M059J (cell line): ENCODE measurements around the gene CSGALNACT2. TPM values are rescaled to one million over a fixed set of nuclear protein-coding genes. Genes with fewer than 3 reads are reported as not detected.
A peak's percentile ranks its signal among the peaks of the same experiment; 100 is the strongest.
"Not testable (repeated sequence)": the region's sequence is repeated elsewhere in the genome, so short reads cannot be mapped to it uniquely, and the experiment has no call there.

Experiments used
- DNase-seq: peaks from one replicate; pipeline ENCODE4 v3.0.0-alpha.2; 2012; ENCODE audit warnings: low read depth
- total RNA-seq: library from RNA; depleted of rRNA; stranded (reverse); fragments of >200 nt; shearing (Covaris generic); gene quantifications from 2 replicates; pipeline ENCODE4 v1.2.3, GENCODE V29; 2014

Gene CSGALNACT2
- total RNA-seq, 1 experiment from 2014 or later: 4.5 TPM

DNA sequence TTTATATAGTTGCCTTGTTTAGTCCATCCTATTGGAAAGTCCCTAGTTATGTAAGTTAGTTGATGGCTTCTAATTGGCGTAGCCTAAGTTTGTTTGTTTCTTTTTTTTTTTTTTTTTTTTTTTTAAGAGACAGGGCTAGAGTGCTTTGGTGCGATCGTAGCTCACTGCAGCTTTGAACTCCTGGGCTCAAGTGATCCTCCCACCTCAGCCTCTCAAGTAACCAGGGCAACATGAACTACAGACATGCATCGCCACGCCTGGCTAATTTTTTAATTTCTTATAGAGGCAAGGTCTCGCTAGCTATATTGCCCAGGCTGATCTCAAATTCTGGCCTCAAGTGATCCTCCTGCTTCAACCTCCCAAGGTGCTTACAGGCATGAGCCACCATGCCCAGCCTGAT, 7.1 kb downstream of the CSGALNACT2 start:
- DNase-seq: no peak

- DNase-seq: not testable (repeated sequence)
Measured at GRCh38 chr10:43145936-43146335, 7.7 kb downstream of the CSGALNACT2 start.

- no peak for DNase-seq
Measured at GRCh38 chr10:43151371-43151770, 13.1 kb downstream of the CSGALNACT2 start.

GRCh38 chr10:43153901-43154300, 15.7 kb downstream of the CSGALNACT2 start:
- no peak for DNase-seq

DNA sequence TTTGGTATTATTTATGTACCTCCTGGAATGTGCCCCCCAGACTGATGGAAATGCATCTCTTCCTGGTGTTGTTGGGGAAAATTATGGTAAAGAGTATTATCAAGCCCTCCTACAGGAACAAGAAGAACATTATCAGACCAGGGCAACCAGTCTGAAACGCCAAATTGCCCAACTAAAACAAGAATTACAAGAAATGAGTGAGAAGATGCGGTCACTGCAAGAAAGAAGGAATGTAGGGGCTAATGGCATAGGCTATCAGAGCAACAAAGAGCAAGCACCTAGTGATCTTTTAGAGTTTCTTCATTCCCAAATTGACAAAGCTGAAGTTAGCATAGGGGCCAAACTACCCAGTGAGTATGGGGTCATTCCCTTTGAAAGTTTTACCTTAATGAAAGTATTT, 17.0 kb downstream of the CSGALNACT2 start:
- DNase-seq: no peak

- DNase-seq: no peak
Measured at GRCh38 chr10:43155741-43156140, 17.5 kb downstream of the CSGALNACT2 start.

DNA sequence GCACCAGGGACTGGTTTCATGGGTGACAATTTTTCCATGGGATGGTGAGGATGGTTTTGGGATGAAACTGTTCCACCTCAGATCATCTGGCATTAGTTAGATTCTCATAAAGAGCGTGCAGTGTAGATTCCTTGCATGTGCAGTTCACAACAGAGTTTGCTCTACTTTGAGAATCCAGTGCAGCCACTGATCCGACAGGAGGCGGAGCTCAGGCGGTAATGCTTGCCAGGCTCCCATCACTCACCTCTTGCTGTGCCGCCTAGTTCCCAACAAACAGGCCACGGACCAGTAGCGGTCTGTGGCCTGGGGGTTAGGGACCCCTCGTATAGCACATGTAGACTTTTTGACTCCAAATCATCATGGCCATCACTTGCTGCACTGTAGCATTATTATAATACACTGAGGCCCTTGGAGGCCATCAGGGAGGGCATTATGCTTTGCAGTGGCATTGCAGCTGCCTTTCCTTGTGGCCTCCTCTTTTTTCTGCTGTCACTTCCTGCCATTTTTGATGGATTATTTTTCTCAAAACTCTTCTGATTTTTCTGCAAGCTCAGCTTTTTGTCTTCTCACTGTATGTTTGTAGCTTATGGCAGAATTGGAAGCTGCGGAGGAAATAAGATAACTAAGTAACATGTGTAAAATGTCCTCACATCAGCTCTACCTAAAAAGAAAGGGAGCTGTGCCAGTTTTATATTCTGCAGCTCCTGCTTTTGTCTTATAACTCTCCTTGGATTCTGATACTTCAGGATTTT, 18.5 kb downstream of the CSGALNACT2 start:
- DNase-seq: no peak

- no peak for DNase-seq
Measured at GRCh38 chr10:43158636-43159035, 20.4 kb downstream of the CSGALNACT2 start.

DNA sequence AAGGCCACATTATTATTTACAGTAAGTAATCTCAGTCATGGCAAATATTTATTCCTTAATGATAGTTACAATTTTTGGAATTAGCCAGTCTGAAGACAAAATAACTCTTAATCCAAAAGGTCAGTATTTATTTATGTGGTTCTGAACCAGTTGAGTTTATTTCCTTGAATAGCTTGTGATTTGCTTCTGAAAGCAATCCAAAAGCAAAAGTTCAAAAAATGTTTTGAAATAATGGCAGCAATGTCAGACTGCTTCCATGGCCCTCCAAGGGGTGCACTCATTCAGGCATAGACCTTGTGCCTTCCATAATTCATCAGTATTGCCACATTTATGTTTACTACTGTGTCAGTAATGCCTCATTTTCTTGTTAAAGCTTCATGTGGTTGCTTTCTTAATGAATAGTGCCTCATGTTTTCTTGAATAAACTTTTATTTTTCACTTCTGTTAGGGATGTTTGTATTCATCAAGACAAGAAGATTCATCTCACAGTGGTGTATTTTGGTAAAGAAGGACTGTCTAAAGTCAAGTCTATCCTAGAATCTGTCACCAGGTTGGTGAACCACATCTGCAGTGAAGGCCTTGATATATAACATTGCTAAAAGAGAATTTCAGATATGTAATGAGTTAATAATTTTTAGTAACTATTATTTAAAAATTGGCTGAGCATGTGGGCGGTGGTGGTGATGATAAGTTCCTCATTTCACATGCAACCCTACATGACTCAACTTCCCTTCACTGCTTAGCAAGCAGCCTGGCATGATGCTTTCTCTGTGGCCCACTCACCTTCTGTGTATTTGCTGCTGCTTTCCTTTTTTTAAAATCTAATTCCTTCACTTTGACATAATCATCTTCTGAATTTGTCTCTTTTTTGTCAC, 22.0 kb downstream of the CSGALNACT2 start:
- DNase-seq: peak; percentile 55

DNA sequence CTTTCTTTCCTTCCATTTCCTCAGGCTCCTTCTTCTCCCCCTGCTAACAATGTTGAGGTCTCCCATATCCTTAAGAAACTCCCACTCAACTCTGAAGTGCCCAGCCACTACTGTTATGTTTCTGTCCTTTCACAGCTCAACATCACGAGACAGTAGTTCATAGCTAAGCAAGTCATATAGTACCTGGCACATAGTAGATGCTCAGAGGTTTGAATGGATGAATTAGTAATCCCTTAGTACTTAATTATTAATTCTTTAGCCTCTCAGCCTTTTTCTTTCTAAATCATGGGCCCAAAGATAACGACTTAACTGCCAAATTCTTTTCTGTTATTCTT, 22.6 kb downstream of the CSGALNACT2 start:
- no peak for DNase-seq

DNA sequence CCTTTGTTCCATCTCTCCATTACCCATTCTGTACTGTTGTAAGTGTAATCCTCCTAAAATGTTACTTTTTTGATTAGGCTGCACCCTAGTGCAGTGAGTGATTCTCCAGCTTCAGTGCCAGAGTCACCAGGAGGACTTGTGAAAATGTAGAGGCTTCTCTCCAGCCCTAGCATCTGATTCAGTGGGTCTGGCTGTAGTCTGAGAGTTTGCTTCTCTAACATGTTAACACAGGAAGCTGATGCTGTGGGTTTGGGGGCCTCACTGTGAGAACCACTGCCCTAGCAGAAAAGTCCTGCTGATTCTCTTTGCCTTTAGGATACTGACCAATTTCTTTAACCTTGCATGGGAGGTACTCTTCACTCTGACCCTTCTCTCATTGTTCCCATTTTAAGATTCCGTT, 24.4 kb downstream of the CSGALNACT2 start:
- no peak for DNase-seq

DNA sequence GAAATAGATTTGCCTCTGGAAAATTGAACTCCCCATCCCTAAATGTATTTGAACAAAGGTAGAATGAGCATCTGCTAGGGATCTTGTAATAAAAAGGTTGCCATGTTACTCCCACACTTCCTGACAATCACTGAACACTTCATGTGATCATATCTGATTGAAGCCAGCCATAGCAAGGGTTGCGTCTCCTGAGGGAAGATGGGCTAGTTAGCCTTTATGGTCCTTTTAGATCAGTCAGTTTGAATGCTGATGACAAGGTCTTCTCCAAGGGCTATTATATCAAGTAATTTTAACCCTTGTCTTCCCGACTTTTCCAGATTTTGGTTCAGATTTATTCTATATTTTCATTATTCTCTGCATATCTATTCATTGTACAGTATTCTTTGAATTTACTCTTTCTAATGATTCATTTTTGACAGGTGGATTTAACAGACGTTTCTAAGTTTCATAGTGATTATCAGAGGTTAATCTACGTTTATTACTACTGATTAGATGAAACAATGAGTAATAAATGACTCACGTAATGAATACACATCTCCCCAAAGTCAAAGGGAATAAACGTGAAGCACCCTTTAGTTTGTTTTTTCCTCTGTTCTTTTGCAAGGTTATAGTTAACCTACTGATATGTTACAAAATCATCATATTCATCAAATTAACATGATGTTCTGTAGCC, 28.1 kb downstream of the CSGALNACT2 start:
- DNase-seq: peak; percentile 21

DNA sequence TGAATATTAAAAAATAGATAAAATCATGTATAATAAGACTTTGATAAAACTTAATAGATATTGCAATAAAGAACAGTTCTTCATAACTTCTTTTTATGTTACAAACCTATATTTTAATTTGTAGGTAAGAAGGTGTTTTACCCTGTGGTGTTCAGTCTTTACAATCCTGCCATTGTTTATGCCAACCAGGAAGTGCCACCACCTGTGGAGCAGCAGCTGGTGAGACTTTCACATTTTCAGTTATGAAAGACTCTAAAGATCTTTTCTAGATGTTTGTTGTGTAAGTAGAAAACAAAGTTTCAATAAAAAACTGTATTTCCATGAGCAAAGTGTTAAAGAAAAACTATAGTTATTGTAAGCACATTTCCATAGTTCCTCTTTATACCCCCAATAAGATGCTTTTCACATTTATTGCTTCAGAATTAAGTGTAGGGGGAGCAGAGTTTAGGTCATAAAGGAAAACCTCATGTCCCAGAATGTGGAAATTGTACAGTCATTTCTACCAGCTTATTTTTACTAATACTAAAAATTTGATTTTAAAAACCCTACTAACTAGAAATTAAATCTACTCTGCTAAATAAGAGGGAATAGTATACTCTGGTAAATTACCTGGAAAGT, 28.7 kb downstream of the CSGALNACT2 start:
- no peak for DNase-seq

GRCh38 chr10:43167498-43167889, 29.2 kb downstream of the CSGALNACT2 start:
- no peak for DNase-seq

GRCh38 chr10:43170491-43170890, 32.2 kb downstream of the CSGALNACT2 start:
- DNase-seq: peak; percentile 6

- no peak for DNase-seq
Measured at GRCh38 chr10:43172645-43173044, 34.4 kb downstream of the CSGALNACT2 start.

DNA sequence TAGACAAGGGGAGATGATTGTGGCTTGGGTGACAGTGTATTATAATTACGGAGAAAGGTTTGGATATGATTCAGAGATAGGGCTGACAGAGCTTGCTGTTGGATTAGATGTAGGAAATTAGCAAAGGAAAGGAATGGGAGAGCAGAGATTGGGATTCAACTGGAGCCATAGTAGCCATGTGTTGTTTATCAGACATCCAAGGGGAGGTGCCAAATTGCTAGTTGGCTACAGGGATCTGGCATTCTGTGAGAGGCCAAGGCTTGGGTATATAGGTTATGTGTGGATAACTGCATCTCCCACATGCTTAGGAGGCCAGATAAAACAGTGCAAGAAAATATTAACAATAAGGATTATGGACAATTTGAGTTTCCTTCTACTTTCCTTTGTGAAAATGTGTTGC, 34.9 kb downstream of the CSGALNACT2 start:
- DNase-seq: no peak

DNA sequence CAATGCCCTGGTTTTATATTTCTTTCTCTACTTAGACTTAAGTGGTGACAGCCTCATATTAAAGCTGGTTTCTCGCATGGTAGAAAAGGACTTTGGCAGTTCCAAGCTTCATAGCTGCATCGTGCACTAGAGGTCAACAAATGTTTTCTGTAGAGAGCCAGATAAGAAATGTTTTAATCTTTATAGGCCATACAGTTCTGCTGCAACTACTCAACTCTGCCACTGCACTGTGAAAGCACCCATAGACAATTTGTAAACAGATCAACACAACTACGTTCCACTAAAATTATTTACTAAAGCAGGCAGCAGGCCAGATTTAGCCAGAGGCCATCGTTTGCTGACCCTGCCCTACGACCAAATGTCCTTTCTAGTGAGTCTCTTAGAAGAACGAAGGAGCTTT, 36.7 kb downstream of the CSGALNACT2 start:
- DNase-seq: no peak

GRCh38 chr10:43176271-43176670, 38.0 kb downstream of the CSGALNACT2 start:
- DNase-seq: no peak

DNA sequence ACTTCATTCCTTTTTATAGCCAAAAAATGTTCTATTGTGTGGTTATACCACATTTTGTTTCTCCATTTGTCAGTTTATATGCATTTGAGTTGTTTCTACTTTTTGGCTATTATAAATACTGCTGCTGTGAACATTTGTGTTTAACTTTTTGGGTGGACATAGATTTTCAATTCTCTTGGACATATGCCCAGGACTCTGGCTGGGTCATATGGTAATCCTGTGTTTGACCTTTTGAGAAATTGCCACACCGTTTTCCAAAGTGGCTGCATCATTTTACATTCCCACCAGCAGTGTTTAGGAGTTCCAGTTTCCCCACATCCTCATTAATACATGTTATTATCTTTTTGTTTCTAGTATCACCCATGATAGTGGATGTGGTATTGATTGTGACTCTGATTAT, 39.4 kb downstream of the CSGALNACT2 start:
- no peak for DNase-seq

GRCh38 chr10:43181146-43181545, 42.9 kb downstream of the CSGALNACT2 start:
- no peak for DNase-seq

DNA sequence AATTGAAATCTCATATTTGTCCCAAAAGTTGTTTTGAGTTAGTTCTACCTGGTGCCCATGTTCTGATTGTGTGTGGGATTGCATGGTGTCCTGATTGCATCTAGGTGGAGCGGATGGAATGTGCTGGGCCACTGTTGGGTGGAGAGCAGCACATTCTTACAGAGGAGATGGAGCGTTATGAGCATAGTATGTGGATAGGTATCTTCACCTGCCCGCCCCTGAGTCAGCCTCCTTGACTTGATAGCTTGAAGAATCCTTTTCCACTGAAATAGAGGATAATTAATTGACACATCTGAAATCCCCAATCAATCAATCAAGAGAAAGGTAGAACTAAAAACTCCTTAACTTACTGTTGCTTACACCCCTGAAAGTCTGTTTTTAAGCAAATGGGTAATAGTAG, 45.5 kb downstream of the CSGALNACT2 start:
- DNase-seq: not testable (repeated sequence)
